Measurements from ENCODE around the gene SLC16A10.
"Not testable (repeated sequence)": the region's sequence is repeated elsewhere in the genome, so short reads cannot be mapped to it uniquely, and the experiment has no call there.

The SLC16A10 gene

GRCh38 chr6:111187874-111188273 is 100.6 kb downstream of the SLC16A10 start:
- no peak for DNase-seq (ENCODE audit: low spot score)

GRCh38 chr6:111189666-111190210 is 102.4 kb downstream of the SLC16A10 start:
- not testable (repeated sequence) for DNase-seq (ENCODE audit: low spot score)

GRCh38 chr6:111190637-111191036 is 103.3 kb downstream of the SLC16A10 start:
- no peak for DNase-seq (ENCODE audit: low spot score)

GRCh38 chr6:111191136-111191535 is 103.8 kb downstream of the SLC16A10 start:
- not testable (repeated sequence) for DNase-seq (ENCODE audit: low spot score)

- no peak for DNase-seq (ENCODE audit: low spot score)
Observed at GRCh38 chr6:111192911-111193555, 105.7 kb downstream of the SLC16A10 start.

- DNase-seq (ENCODE audit: low spot score): no peak
Observed at GRCh38 chr6:111195656-111196055, 108.4 kb downstream of the SLC16A10 start.

- no peak for DNase-seq (ENCODE audit: low spot score)
Observed at GRCh38 chr6:111198841-111199240, 111.5 kb downstream of the SLC16A10 start.

- no peak for DNase-seq (ENCODE audit: low spot score)
Observed at GRCh38 chr6:111199935-111200334, 112.6 kb downstream of the SLC16A10 start.

- no peak for DNase-seq (ENCODE audit: low spot score)
Observed at GRCh38 chr6:111200350-111201243, 113.3 kb downstream of the SLC16A10 start.

- no peak for DNase-seq (ENCODE audit: low spot score)
Observed at GRCh38 chr6:111201244-111201554, 113.9 kb downstream of the SLC16A10 start.

- DNase-seq (ENCODE audit: low spot score): no peak
Observed at GRCh38 chr6:111201764-111202163, 114.5 kb downstream of the SLC16A10 start.

GRCh38 chr6:111203539-111203938 is 116.2 kb downstream of the SLC16A10 start:
- not testable (repeated sequence) for DNase-seq (ENCODE audit: low spot score)

- DNase-seq (ENCODE audit: low spot score): no peak
Observed at GRCh38 chr6:111204305-111204704, 117.0 kb downstream of the SLC16A10 start.

- no peak for DNase-seq (ENCODE audit: low spot score)
Observed at GRCh38 chr6:111204881-111205280, 117.6 kb downstream of the SLC16A10 start.

- DNase-seq (ENCODE audit: low spot score): no peak
Observed at GRCh38 chr6:111205502-111205901, 118.2 kb downstream of the SLC16A10 start.

GRCh38 chr6:111207141-111207858 is 120.0 kb downstream of the SLC16A10 start:
- no peak for DNase-seq (ENCODE audit: low spot score)

GRCh38 chr6:111208933-111209332 is 121.6 kb downstream of the SLC16A10 start:
- no peak for DNase-seq (ENCODE audit: low spot score)

GRCh38 chr6:111210194-111210728 is 123.0 kb downstream of the SLC16A10 start:
- DNase-seq (ENCODE audit: low spot score): peak; percentile 60

GRCh38 chr6:111211411-111212030 is 124.2 kb downstream of the SLC16A10 start:
- no peak for DNase-seq (ENCODE audit: low spot score)

GRCh38 chr6:111212625-111213024 is 125.3 kb downstream of the SLC16A10 start:
- no peak for DNase-seq (ENCODE audit: low spot score)

- no peak for DNase-seq (ENCODE audit: low spot score)
Observed at GRCh38 chr6:111215131-111215530, 127.8 kb downstream of the SLC16A10 start.

- DNase-seq (ENCODE audit: low spot score): no peak
Observed at GRCh38 chr6:111219785-111220184, 132.5 kb downstream of the SLC16A10 start.

Measured in germinal center (tissue), 1 donor.